NCI-H2081 treated with DMSO at 0.1 percent for 48 hours (cell line): ENCODE results near the gene FAM217A.

Source experiments
- DNase-seq: peaks from one replicate; lab custom pipeline; 2025; lab: John Stamatoyannopoulos, UW

Gene FAM217A

GRCh38 chr6:4021854-4022695 lies 56.9 kb downstream of the FAM217A start:
- no peak for DNase-seq

GRCh38 chr6:4021133-4021853 lies 57.6 kb downstream of the FAM217A start:
- peak; percentile 92 for DNase-seq

- no peak for DNase-seq
Observed at GRCh38 chr6:4020822-4021132, 58.2 kb downstream of the FAM217A start.

- no peak for DNase-seq
Observed at GRCh38 chr6:4018924-4019236, 60.1 kb downstream of the FAM217A start.
